ENCODE results near the gene OMG. TPM values are rescaled to one million over a fixed set of nuclear protein-coding genes. Genes with fewer than 3 reads are reported as not detected.

The OMG gene
- total and polyA plus RNA-seq, 2 experiments from 2014 or later, result 0.94 TPM; not detected in 1

DNA sequence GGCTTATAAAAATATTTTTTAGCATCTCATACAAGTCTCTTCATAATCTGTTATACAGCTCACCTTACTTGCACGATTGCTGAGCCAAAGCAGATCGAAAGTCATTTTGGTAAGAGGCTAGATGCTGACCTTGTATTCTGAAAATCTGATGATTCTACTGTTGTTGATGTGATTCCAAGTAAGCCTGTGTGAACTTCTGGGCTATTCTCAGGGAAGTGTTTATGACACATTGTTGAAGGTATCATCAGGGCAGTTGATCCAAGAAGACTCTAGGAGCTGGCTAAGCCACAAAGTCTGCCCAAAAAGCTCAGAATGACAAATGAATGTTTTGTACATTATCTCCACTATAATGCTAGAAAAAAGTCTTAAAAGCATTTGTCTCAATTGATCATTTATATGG is 16.0 kb downstream of the OMG start:
- H3K9me3 ChIP-seq (ENCODE audit: low read depth), result no peaks in the 10 kb centered on the region
- no peak overlapping the region for H3K4me3 ChIP-seq
- H3K4me1 ChIP-seq (ENCODE audit: low read depth), result no peaks in the 10 kb centered on the region
- H3K36me3 ChIP-seq, result peaks cover 23% of the 10 kb centered on the region
- DNase-seq (ENCODE audit: low read depth in 1 of 2, low spot score in 1 of 2), result no peak
- H3K27ac ChIP-seq, result no peak overlapping the region
- H3K27me3 ChIP-seq, result no peaks in the 10 kb centered on the region
- TF ChIP-seq, protein P1, sequence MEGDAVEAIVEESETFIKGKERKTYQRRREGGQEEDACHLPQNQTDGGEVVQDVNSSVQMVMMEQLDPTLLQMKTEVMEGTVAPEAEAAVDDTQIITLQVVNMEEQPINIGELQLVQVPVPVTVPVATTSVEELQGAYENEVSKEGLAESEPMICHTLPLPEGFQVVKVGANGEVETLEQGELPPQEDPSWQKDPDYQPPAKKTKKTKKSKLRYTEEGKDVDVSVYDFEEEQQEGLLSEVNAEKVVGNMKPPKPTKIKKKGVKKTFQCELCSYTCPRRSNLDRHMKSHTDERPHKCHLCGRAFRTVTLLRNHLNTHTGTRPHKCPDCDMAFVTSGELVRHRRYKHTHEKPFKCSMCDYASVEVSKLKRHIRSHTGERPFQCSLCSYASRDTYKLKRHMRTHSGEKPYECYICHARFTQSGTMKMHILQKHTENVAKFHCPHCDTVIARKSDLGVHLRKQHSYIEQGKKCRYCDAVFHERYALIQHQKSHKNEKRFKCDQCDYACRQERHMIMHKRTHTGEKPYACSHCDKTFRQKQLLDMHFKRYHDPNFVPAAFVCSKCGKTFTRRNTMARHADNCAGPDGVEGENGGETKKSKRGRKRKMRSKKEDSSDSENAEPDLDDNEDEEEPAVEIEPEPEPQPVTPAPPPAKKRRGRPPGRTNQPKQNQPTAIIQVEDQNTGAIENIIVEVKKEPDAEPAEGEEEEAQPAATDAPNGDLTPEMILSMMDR (IDR thresholded peaks at IDR 0.05; ENCODE audit: low read depth, low read length), result no peak

GRCh38 chr17:31279401-31279800 is 17.6 kb downstream of the OMG start:
- no peaks in the 10 kb centered on the region for H3K27me3 ChIP-seq
- peak in 1 of 2 donors; percentile 41 for DNase-seq (ENCODE audit: low read depth in 1 of 2, low spot score in 1 of 2)
- no peak overlapping the region for H3K27ac ChIP-seq
- H3K36me3 ChIP-seq, result peaks cover 23% of the 10 kb centered on the region
- no peaks in the 10 kb centered on the region for H3K4me1 ChIP-seq (ENCODE audit: low read depth)
- H3K9me3 ChIP-seq (ENCODE audit: low read depth), result no peaks in the 10 kb centered on the region
- TF ChIP-seq, protein P1 (IDR thresholded peaks at IDR 0.05; ENCODE audit: low read depth, low read length), result no peak
- H3K4me3 ChIP-seq, result no peak overlapping the region

GRCh38 chr17:31275116-31275515 is 21.9 kb downstream of the OMG start:
- no peaks in the 10 kb centered on the region for H3K9me3 ChIP-seq (ENCODE audit: low read depth)
- no peaks in the 10 kb centered on the region for H3K27me3 ChIP-seq
- no peak overlapping the region for H3K27ac ChIP-seq
- H3K36me3 ChIP-seq, result peaks cover 26% of the 10 kb centered on the region
- H3K4me3 ChIP-seq, result no peak overlapping the region
- no peak for DNase-seq (ENCODE audit: low read depth in 1 of 2, low spot score in 1 of 2)
- TF ChIP-seq, protein P1 (IDR thresholded peaks at IDR 0.05; ENCODE audit: low read depth, low read length), result no peak
- no peaks in the 10 kb centered on the region for H3K4me1 ChIP-seq (ENCODE audit: low read depth)

DNA sequence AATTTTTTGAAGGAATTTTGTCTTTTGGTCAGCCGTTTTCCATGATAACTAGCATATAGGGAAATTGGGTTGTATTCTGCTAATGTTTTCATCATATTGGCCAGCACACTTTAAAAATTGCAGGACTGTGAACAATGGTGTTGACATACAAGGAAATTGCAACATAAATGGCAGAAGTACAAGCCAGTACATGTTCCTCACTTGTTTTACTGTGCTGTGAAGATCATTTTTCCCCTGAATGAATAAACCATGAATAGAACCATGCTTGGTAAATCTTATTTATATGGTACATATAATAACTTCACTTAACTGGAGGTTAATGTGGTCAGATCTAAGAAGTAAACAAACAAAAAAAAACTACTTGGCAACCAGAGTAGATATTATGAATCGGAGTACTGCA is 22.8 kb downstream of the OMG start:
- H3K36me3 ChIP-seq, result peaks cover 25% of the 10 kb centered on the region
- H3K4me1 ChIP-seq (ENCODE audit: low read depth), result no peaks in the 10 kb centered on the region
- no peaks in the 10 kb centered on the region for H3K27me3 ChIP-seq
- peak in 1 of 2 donors; percentile 92 for DNase-seq (ENCODE audit: low read depth in 1 of 2, low spot score in 1 of 2)
- TF ChIP-seq, protein P1 (IDR thresholded peaks at IDR 0.05; ENCODE audit: low read depth, low read length), result no peak
- H3K9me3 ChIP-seq (ENCODE audit: low read depth), result no peaks in the 10 kb centered on the region
- no peak overlapping the region for H3K27ac ChIP-seq
- no peak overlapping the region for H3K4me3 ChIP-seq

DNA sequence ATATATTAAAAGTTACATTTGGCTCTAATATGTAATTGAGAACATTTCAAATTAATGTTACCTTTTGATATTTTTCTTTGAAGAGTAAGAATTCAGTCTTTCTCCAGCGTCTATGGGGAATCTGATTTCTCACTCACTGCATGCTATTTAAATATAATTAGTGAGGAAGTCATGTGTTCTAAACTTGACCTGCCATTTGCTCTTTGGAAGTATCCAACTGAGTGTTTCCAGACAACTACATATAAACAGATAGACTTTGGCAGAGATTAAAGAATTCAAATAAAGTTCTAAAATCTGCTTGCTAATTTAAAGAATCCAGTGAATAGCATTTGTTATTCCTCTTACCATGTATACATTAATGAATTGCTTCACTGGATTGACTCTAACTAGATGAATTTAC is 23.5 kb downstream of the OMG start:
- DNase-seq (ENCODE audit: low read depth in 1 of 2, low spot score in 1 of 2), result no peak
- H3K4me1 ChIP-seq (ENCODE audit: low read depth), result no peaks in the 10 kb centered on the region
- H3K27me3 ChIP-seq, result no peaks in the 10 kb centered on the region
- no peak overlapping the region for H3K4me3 ChIP-seq
- no peak overlapping the region for H3K27ac ChIP-seq
- H3K9me3 ChIP-seq (ENCODE audit: low read depth), result no peaks in the 10 kb centered on the region
- TF ChIP-seq, protein P1 (IDR thresholded peaks at IDR 0.05; ENCODE audit: low read depth, low read length), result no peak
- peaks cover 21% of the 10 kb centered on the region for H3K36me3 ChIP-seq

GRCh38 chr17:31272803-31273202 is 24.2 kb downstream of the OMG start:
- Histone ChIP-seq H3K4me1 (ENCODE audit: low read depth) (no peaks in the 10 kb centered on the region), H3K27ac (no peak overlapping the region), H3K27me3 (no peaks in the 10 kb centered on the region), H3K9me3 (ENCODE audit: low read depth) (no peaks in the 10 kb centered on the region), H3K36me3 (peaks cover 19% of the 10 kb centered on the region), H3K4me3 (no peak overlapping the region)
- DNase-seq (ENCODE audit: low read depth in 1 of 2, low spot score in 1 of 2), result no peak
- TF ChIP-seq, protein P1 (IDR thresholded peaks at IDR 0.05; ENCODE audit: low read depth, low read length), result no peak

All from cardiac muscle cell (in vitro differentiated cells and primary cell).